Astrocyte of the spinal cord (primary cell): ENCODE results near the gene KLHL22.

Source experiments
- DNase-seq: peaks from one replicate; pipeline ENCODE4 v3.0.0; 2011; ENCODE audit warnings: low read depth, low spot score
- H3K4me3 ChIP-seq: 2 replicates; pipeline ENCODE4 v1.5.1; 2011; ENCODE audit warnings: low read depth, mild to moderate bottlenecking, low read length, moderate library complexity
- in situ Hi-C: cut with HindIII; loops from 2 replicates; pipeline ENCODE4 v1.10.0; 2017; ENCODE audit warnings: low sequenced_read_pairs
- TF ChIP-seq, protein P1 (sequence below): IDR thresholded peaks from 2 replicates; pipeline ENCODE4 v1.5.1; 2012; ENCODE audit warnings: low read depth, mild to moderate bottlenecking, low read length, inconsistent platforms

KLHL22 gene

DNA sequence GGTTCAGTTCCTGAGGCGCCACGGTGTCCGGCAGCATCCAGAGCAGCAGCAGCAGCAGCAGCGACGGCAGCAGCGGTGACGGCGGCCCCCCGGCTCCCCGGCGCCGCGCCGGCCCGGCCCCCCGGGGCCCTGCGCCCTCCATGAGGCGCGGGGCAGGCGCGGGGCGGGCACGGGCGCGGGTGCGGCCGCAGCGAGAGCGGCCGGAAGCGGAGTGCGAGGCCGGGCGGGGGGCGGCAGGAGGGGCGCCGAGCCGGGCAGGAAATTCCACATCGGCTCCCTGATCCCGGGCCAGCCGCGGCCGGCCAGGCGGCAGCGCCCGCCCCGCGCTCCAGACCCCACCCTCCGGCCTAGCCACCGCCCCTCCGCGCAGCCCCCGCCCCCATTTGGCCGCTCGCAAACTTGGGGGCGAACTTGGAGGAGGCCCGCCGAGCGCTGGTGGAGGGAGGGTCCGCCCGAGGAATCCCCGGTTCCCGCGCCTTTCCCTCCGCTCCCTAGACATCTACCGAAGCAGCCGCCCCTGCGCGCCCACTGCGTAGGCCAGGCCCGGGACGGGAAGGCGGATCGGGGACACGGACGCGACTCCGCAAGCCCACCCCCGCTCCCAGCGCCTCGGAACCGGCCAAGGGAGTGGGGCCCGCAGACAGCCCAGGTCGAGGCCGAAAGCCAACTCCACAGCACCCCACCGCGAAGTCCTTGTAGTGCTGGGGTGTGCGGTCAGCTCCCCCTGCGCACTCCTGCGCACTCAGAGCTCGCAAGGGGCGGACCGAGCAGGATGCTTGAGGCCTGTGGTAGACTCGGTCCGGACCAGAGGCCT lies 57.8 kb downstream of the KLHL22 start, which contains the start of gene SCARF2:
Gene SCARF2, minus strand, starts transcription at position 213 of the 814 bp plus-strand sequence. Its CDS starts 71 bp downstream, at position 142.
- DNase-seq, result peak; percentile 64
- in situ Hi-C loops, result no loop called here
- TF ChIP-seq, protein P1, sequence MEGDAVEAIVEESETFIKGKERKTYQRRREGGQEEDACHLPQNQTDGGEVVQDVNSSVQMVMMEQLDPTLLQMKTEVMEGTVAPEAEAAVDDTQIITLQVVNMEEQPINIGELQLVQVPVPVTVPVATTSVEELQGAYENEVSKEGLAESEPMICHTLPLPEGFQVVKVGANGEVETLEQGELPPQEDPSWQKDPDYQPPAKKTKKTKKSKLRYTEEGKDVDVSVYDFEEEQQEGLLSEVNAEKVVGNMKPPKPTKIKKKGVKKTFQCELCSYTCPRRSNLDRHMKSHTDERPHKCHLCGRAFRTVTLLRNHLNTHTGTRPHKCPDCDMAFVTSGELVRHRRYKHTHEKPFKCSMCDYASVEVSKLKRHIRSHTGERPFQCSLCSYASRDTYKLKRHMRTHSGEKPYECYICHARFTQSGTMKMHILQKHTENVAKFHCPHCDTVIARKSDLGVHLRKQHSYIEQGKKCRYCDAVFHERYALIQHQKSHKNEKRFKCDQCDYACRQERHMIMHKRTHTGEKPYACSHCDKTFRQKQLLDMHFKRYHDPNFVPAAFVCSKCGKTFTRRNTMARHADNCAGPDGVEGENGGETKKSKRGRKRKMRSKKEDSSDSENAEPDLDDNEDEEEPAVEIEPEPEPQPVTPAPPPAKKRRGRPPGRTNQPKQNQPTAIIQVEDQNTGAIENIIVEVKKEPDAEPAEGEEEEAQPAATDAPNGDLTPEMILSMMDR, result no peak
- H3K4me3 ChIP-seq, result peak within 1 kb of the TSS; percentile 68

DNA sequence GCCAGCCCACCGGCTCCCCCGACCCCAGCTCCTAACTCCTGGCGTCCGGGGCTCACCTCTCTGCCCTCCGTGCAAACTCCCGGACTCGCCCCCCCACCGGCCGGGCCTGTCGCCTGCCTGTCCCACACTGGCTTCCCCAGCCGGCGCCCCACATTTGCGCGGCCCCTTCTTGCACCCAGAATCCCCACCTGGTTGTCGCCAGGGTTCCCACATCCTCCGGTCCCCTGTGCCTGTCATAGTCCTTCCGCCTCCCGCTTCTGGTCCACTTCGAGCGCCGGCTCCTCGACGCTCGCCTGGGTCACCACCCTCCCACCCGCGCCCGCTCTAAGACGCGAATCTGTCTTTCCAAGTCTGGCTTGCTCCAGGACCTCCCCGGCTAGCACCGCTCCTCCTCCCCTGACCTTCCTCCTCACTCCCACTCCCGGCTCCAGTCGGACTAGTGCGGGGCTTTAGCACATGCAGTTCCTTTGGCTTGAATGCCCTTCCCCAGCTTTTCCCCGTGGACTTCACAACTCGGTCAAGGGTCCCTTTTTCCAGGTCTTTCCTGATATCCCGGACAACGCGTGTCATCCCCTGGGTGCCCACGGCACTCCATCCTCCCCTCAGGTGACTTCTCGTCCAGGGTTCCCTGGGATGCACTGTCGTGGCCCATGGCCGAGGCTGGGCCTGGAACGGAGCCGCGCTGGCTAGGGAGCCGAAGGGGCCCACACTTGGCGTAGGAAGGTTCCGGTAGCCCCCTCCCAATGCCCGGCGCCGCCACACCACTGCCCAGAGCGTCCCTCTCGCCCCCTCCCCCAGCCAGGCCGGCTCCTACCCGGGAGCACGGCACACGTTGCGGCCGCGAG lies 58.6 kb downstream of the KLHL22 start:
- peak overlapping the region; percentile 68 for H3K4me3 ChIP-seq
- in situ Hi-C loops, result no loop called here
- TF ChIP-seq, protein P1, result no peak
- DNase-seq, result peak; percentile 50

- no peak for DNase-seq
- peak overlapping the region; percentile 68 for H3K4me3 ChIP-seq
- TF ChIP-seq, protein P1, result no peak
- in situ Hi-C loops, result no loop called here
These were observed 59.3 kb downstream of the KLHL22 start for GRCh38 chr22:20436307-20436767.

- in situ Hi-C loops, result no loop called here
- TF ChIP-seq, protein P1, result no peak
- DNase-seq, result no peak
- peak overlapping the region; percentile 68 for H3K4me3 ChIP-seq
These were observed 59.9 kb downstream of the KLHL22 start for GRCh38 chr22:20435436-20436306.

DNA sequence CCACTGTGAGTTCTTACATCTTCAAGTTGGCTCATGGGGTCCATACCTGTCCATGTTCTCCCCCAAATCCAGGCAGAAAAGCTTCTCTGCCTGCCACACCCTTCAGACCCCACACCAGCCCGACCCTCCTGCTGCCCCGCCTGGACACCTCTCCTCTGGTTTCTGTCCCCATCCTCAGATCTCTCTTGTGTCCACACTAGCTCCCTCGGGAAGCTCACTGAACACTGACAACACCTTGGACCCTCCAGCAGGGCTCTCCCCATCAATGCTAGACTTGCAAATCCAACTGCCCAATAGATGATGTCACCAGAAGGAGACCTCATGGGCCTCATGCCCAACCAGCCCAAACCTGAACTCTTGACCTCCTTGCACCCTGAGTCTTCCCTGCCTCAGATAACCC lies 60.8 kb downstream of the KLHL22 start:
- TF ChIP-seq, protein P1, result no peak
- no peak for DNase-seq
- in situ Hi-C loops, result no loop called here
- H3K4me3 ChIP-seq, result no peak overlapping the region

GRCh38 chr22:20434264-20434751 lies 61.3 kb downstream of the KLHL22 start:
- no peak overlapping the region for H3K4me3 ChIP-seq
- DNase-seq, result no peak
- TF ChIP-seq, protein P1, result no peak
- in situ Hi-C loops, result no loop called here
